ENCODE measurements around the gene GPR62.
A peak's percentile ranks its signal among the peaks of the same experiment; 100 is the strongest.

Gene GPR62

DNA sequence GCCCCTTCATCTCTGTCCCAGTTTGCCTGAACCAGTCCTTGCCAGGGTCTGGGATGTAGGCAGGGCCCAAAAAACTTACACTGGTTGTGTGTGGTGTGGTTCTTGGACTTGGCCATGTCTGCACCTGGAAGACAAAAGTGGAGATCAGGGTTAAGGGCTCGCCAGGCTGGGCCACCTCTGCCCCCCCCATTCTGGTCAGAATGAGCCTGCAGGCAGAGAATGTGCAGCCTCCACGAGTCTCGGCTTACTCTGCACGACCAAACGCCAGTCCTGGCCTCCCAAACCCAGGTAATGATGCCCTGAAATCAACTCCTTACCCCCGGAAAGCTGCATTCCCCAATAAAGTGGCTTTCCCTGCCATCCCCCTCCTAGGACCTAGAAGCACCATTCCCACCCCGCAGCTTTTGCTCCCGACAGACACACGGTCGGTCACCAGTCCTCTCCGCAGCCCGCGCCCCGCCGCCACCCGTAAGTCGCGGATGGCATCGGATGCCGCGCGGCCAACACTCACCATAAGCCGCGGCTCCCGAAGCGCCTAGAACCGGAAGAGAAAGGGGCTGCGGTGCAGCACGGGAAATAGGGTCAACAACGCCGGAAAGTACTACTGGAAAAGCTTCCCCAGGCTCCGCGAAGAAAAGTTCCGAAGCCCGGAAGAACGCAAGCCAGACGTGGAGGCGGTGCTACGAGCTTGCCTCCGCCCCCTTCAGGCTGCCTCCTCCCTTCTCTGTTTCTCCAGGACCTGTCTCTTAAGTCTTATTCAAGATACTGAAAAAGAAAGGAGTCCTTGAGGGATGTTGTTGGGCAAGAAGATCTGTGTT lies 40.4 kb downstream of the GPR62 start, which contains the start of gene RPL29:
RPL29 (minus strand) TSS at position 550 of the 818 bp plus-strand sequence; CDS start at position 116, 434 bp downstream.
- peak; percentile 83 for DNase-seq

DNA sequence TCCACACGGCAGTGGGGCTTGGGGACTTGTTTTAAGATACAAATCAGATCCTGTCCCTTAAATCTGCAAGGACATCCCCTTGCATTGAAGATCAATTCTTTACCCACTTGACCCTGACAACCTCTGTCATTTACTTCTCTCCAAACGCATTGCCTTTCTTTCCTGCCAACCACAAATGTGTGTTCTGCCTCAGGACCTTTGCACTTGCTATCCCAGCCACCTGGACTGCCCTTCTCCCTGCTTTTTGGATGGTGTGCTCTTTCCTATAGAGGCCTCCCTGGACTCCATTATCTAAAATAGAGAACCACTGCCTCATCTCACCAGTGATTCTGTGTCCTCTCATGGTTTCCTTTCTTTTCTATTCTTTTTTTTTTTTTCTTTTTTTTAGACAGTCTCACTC lies 42.0 kb downstream of the GPR62 start:
- DNase-seq: no peak

DNA sequence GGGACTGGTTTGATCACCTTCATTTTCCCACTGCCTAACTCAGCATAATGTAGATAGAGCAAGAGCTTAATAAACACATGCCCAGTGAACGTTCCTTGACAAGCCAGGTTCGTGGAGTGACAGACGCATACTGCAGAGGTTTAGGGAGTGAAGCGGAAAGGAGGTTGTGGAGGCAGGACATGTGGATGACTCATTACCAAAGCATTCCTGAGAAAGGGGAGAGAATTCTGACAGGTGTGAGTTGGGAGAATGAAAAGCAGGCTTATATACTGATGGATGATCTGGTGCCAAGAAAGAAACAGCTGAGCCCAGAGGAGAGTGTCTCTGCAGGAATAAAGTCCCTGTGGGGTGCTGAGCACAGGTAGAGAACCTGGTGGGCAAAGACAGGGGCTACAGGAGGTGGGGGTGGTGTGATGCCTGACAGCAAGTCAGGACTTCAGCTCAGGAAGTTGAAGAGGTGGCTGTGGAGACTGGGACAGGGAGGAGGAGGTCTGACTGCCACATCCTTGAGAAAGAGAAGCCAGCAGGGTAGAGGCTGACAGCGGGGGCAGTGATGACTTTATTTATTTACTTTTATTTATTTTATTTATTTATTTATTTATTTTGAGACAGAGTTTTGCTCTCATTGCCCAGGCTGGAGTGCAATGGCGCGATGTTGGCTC lies 42.9 kb downstream of the GPR62 start:
- no peak for DNase-seq

DNA sequence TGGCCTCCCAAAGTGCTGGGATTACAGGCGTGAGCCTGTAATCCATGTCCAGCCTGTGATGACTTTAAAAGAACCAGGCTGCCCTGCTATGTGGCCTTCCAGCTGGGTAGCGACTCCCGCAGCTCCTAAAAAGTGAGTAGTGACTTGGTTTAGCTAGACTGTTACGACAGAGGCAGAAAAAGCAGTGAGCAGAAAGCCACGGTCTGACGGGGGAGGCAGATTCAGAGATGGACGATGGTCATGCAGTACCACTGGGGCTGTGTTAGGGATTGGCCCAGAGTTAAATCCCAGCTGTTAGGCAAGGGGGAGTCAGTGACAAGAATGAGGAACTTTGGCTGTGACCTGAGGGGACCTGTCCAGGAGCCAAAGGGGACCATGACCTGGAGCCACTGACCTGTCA lies 43.6 kb downstream of the GPR62 start:
- DNase-seq: no peak

DNA sequence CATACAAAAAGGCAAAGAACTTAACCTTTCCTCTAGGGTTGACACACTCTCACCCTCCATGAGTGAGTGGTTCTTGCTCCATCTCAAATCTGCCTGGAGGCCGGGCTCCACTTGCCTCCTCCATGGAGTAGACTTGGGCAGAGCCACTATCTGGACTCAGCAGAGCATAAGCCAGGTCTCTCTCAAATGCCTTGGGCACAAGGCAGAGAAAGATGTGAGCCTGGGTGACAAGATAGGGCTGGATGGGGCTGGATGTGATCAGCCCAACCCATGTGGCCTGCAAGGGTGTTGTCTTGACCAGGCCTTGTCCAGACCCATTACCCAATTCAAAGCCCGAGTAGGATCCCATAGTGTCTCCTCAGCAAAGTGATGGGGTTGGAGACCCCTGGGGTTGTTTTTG lies 44.7 kb downstream of the GPR62 start:
- no peak for DNase-seq

DNA sequence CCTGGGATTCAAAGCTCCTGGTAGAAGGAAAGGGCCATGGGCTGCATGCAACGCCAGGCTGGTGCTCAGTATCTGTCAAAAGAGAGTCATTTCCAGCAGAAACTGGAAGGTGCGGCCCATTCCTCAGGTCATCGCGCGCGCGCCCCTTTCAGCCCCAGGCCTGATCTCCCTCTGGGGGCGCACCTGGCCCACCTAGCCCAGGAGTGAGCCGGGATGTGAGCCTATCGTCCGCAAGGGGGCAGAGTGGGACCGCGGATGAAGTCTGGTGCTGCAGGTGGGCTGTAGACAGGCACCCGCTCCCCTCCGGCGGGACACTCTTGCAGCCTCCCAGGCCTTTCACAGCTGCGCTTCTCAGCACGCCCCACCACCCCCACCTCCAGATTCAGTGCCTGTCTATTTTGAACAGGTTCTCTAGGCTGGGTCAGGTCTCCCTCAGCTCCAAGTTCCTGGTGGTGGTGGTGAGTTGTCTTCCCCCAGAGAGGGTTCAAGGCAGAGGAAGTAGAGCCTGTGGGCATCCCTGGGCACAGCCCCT lies 46.3 kb downstream of the GPR62 start:
- DNase-seq: peak; percentile 79

DNA sequence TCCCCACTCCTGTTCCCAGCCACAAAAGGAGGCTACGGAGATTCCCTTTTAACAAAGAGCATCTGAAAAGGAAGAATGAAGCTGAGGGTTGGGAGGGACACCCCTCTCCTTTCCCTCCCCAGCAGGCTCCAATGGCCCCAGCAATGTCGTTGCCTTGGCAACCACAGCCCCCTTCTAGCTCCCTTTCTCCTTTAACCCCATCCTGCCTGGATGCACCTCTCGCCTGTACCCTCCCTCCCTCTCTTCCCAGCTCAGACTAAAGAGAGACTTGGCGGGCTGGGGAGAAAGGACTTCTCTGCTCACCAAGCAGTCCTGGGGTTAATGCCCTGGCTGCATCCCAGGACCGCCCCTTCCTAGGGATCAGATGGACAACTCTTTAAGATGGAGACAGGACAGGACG lies 47.6 kb downstream of the GPR62 start:
- no peak for DNase-seq

DNA sequence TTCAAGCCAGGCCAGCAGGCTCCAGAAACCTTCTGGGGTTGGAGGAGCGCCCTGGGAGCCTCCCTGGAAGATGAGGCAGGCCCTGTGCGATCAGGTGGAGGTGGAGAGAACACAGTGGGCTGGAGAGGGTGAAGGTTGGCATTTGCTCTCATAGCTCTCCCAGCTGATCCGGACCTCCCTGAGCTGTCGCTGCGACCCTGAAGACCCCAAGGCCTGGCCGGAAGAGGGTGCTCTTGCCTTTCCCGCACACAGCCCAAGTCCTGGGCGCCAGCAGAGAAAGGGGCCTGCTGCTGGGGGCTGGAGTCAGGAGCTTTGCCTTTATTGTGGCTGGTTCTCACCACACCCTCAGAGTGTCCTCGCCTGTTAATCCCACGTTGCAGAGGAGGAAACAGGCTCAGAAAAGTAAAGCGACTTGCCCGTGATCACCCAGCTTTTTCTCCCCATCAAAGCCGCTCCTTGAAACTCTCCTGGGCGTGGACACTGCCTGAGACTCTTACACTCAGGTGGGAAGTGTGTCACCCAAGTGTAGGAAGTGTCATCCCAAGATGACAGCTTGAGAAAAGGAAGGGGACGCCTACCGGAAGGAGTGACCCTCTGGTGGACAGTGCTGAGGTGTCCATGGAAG lies 49.1 kb downstream of the GPR62 start:
- DNase-seq: no peak

DNA sequence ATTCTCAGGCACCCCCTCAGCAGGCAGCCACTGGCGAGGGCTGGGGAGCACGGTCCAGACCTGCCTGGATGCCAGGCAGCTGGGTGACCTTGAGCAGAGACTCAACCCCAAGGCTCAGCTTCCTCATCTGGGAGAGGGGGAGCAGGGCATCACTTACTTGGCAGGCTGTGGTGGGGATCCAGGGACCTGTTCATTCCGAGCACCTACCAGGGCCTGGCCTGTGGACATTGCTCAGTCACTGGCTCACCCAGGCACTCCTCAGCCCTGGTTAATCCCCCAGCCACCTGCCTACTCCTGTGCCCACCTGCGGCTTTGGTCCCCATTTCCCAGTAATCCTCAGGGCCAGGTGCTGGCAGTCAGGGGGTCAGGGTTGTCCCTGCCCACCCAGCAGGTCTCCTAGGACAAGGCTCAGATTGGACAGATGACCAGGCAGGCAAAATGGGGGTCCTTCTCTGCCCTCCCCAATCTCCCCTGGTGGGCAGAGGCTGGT lies 49.8 kb downstream of the GPR62 start:
- DNase-seq: no peak

DNA sequence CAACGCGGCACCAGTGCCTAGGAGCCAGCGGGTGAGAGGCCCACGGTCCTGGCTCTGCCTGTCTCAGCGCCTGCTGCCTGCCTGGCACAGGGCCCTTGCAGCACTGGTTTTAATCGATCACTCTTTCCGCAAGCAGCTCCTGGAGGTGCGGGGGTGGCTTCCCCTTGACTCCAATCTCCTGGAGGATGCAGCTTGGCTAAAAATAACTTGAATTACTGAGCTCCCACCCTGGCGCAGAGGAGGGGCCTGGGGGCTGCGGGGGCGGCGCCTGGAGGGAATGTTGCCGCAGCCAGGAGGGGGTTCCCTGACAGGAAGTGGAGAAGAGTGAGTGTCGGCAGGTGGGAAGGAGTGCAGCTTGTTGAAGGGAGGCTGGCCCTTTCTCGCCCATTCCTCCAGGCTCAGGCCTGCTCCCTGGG lies 50.4 kb downstream of the GPR62 start:
- no peak for DNase-seq

DNA sequence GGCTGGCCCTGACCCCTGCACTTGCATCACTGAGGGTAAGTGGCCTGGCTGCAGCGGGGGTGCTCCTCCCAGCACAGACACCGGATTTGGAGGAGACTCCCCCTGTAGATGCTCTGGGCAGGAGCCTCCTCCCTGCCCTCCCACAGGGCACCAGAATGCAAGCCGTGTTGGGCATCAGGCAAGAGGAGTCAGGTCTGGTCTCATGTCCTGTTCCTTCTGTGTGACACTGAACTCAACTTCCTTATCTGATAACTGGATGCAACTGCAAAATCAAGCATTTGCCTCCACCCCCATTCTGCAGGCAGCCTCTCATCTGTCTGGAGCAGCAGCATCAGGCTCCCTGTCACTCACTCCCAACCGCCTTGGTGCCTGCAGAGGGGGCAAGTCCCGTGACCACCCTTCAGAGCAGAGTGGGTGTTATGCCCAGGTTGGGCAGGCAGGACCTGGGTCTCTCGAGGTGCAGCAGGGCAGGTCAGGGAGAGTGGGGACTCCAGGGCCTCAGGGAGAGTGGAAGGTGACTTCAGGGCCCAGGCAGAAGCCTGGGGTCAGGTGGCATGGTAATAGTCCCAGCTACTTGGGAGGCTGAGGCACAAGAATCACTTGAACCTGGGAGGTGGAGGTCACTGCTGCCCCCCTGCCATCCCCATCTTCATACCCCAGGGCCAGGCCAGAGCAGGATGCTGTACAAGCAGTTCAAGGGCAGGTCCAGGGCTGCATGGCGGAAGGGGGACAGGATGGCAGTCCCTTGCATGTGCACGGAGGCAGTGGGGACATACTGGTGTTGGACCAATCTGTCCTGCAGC lies 51.0 kb downstream of the GPR62 start:
- DNase-seq: no peak

DNA sequence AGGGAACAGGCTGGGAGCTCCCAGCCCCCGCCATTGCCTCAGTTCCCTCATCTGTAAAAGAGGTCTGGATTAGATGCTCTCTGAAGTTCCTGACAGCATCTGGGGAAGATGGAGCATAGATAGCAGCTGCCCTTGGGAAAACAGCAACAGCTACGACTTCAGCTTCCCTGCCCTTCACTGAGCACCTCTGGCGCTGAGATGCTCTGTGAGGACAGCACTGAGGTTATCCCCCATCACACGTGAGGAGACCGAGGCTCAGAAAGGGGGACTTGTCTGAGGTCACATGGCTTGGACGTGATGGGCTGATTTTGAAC lies 51.6 kb downstream of the GPR62 start:
- DNase-seq: no peak
